ENCODE data around the gene OR2T29. TPM values are rescaled to one million over a fixed set of nuclear protein-coding genes. Genes with fewer than 3 reads are reported as not detected.

The OR2T29 gene
- total RNA-seq, 4 donors from 2014 or later: not detected

- DNase-seq (ENCODE audit: low spot score in 2 of 2): no peak
- Histone ChIP-seq H3K36me3 (no peaks in the 10 kb centered on the region), H3K27ac (no peak overlapping the region), H3K27me3 (no peaks in the 10 kb centered on the region), H3K4me3 (no peak overlapping the region), H3K9me3 (no peaks in the 10 kb centered on the region), H3K4me1 (no peaks in the 10 kb centered on the region)
- TF ChIP-seq, protein P1, sequence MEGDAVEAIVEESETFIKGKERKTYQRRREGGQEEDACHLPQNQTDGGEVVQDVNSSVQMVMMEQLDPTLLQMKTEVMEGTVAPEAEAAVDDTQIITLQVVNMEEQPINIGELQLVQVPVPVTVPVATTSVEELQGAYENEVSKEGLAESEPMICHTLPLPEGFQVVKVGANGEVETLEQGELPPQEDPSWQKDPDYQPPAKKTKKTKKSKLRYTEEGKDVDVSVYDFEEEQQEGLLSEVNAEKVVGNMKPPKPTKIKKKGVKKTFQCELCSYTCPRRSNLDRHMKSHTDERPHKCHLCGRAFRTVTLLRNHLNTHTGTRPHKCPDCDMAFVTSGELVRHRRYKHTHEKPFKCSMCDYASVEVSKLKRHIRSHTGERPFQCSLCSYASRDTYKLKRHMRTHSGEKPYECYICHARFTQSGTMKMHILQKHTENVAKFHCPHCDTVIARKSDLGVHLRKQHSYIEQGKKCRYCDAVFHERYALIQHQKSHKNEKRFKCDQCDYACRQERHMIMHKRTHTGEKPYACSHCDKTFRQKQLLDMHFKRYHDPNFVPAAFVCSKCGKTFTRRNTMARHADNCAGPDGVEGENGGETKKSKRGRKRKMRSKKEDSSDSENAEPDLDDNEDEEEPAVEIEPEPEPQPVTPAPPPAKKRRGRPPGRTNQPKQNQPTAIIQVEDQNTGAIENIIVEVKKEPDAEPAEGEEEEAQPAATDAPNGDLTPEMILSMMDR (IDR thresholded peaks at IDR 0.05): no peak
- TF ChIP-seq POLR2A (IDR thresholded peaks at IDR 0.05) (no peak), EP300 (IDR thresholded peaks at IDR 0.05) (no peak)
- 54 to 77% methylated on average over 2 of the region's 2 CpGs for WGBS, 2 donors
These were observed 34.0 kb upstream of the OR2T29 start for GRCh38 chr1:248596615-248597014.

DNA sequence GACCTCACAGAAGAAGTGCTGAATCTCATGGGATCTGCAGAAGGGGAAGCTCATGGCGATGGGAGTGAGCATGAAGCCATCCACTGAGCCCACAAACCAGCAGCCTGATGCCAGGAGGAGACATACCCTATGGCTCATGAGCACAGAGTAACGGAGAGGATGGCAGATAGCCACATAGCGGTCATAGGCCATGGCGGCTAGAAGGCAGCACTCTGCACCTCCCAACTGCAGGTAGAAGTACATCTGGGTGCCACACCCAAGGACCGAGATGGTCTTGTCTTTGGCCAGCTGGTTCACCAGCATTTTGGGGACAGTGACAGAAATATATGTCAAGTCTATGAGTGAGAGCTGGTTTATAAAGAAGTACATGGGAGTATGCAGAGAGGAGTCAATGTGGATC is 30.7 kb upstream of the OR2T29 start:
- DNase-seq (ENCODE audit: low spot score in 2 of 2): no peak
- Histone ChIP-seq H3K27me3 (no peaks in the 10 kb centered on the region), H3K4me3 (no peak overlapping the region), H3K4me1 (no peaks in the 10 kb centered on the region), H3K9me3 (no peaks in the 10 kb centered on the region), H3K36me3 (no peaks in the 10 kb centered on the region), H3K27ac (no peak overlapping the region)
- TF ChIP-seq, protein P1 (IDR thresholded peaks at IDR 0.05): no peak
- TF ChIP-seq POLR2A (IDR thresholded peaks at IDR 0.05) (no peak), EP300 (IDR thresholded peaks at IDR 0.05) (no peak)
- WGBS, 2 donors: 84 to 89% methylated on average over 5 of the region's 5 CpGs

GRCh38 chr1:248592655-248593054 is 30.1 kb upstream of the OR2T29 start:
- H3K4me1 ChIP-seq: no peaks in the 10 kb centered on the region
- H3K27ac ChIP-seq: no peak overlapping the region
- no peak overlapping the region for H3K4me3 ChIP-seq
- DNase-seq (ENCODE audit: low spot score in 2 of 2): no peak
- no peaks in the 10 kb centered on the region for H3K36me3 ChIP-seq
- H3K27me3 ChIP-seq: no peaks in the 10 kb centered on the region
- TF ChIP-seq EP300 (IDR thresholded peaks at IDR 0.05) (no peak), POLR2A (IDR thresholded peaks at IDR 0.05) (no peak)
- TF ChIP-seq, protein P1 (IDR thresholded peaks at IDR 0.05): no peak
- H3K9me3 ChIP-seq: no peaks in the 10 kb centered on the region
- WGBS, 2 donors: 69 to 76% methylated on average over 1 of the region's 1 CpG

GRCh38 chr1:248590055-248590454 is 27.5 kb upstream of the OR2T29 start:
- H3K27ac ChIP-seq: no peak overlapping the region
- TF ChIP-seq, protein P1 (IDR thresholded peaks at IDR 0.05): no peak
- TF ChIP-seq EP300 (IDR thresholded peaks at IDR 0.05): no peak
- TF ChIP-seq POLR2A (IDR thresholded peaks at IDR 0.05): no peak
- H3K36me3 ChIP-seq: no peaks in the 10 kb centered on the region
- WGBS, 2 donors: 89 to 92% methylated on average over 17 of the region's 17 CpGs
- no peaks in the 10 kb centered on the region for H3K4me1 ChIP-seq
- DNase-seq (ENCODE audit: low spot score in 2 of 2): no peak
- no peaks in the 10 kb centered on the region for H3K9me3 ChIP-seq
- no peaks in the 10 kb centered on the region for H3K27me3 ChIP-seq
- H3K4me3 ChIP-seq: no peak overlapping the region

DNA sequence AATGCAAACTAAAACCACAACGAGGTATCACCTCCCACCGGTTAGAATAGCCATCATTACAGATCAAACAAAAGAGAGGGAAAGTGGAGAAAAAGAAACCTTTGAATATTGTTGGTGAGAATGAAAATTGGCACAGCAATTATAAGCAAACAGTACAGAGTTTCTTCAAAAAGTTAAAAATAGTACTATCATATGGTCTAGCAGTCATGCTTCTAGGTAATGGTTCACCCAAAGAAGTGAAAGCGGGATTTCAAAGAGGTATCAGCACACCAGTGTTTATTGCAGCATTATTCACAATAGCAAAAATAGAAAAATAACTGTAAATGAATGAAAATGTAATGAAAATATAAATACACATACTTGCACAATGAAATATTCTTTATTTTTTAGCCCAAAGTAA is 26.8 kb upstream of the OR2T29 start:
- Histone ChIP-seq H3K27me3 (no peaks in the 10 kb centered on the region), H3K27ac (no peak overlapping the region), H3K36me3 (no peaks in the 10 kb centered on the region), H3K4me1 (no peaks in the 10 kb centered on the region), H3K4me3 (no peak overlapping the region), H3K9me3 (no peaks in the 10 kb centered on the region)
- DNase-seq (ENCODE audit: low spot score in 2 of 2): no peak
- 80 to 86% methylated on average over 3 of the region's 3 CpGs for WGBS, 2 donors
- TF ChIP-seq EP300 (IDR thresholded peaks at IDR 0.05) (no peak), POLR2A (IDR thresholded peaks at IDR 0.05) (no peak)
- TF ChIP-seq, protein P1 (IDR thresholded peaks at IDR 0.05): no peak

Measured in tibial nerve (tissue), 4 donors.